Ovary (tissue), 9 donors: ENCODE measurements around the gene DMGDH. TPM values are rescaled to one million over a fixed set of nuclear protein-coding genes. Genes with fewer than 3 reads are reported as not detected.

Experiments
- DNase-seq, 5 donors: peaks; one replicate each; pipeline ENCODE4 v3.0.0-alpha.2; 2019 to 2020
- H3K27ac ChIP-seq, 2 donors: fragments of 200-600 bp; one replicate each; pipeline versions ENCODE4 v1.5.1 to v1.8.0; 2019 to 2022
- H3K27me3 ChIP-seq: fragments of 200-600 bp; one replicate; pipeline ENCODE4 v1.8.0; 2022
- H3K36me3 ChIP-seq: fragments of 200-600 bp; sonication (generic); one replicate; pipeline ENCODE4 v1.5.1; 2019
- H3K4me1 ChIP-seq: one replicate; pipeline ENCODE4 v1.8.1; 2013; ENCODE audit warnings: mild to moderate bottlenecking, moderate library complexity; ENCODE audit not compliant: insufficient read depth
- H3K4me3 ChIP-seq: fragments of 200-600 bp; sonication (generic); one replicate; pipeline ENCODE4 v1.5.1; 2017
- H3K9me3 ChIP-seq, 2 donors: fragments of 200-600 bp in 1 of 2; sonication (generic) in 1 of 2; one replicate each; pipeline versions ENCODE4 v1.5.1 to v1.8.1; 2013 to 2019; ENCODE audit warnings: mild to moderate bottlenecking in 1 of 2, moderate library complexity in 1 of 2
- CTCF ChIP-seq, 3 donors: fragments of 450-650 bp in 2 of 3; fragments of 200-600 bp in 1 of 3; IDR thresholded peaks; one replicate each; pipeline versions ENCODE4 v1.5.1 to v1.8.0; 2016 to 2022; ENCODE audit warnings: antibody characterized with exemption in 3 of 3, mild to moderate bottlenecking in 1 of 3
- EP300 ChIP-seq: sonication (generic); formaldehyde crosslinking; IDR thresholded peaks from one replicate; pipeline ENCODE4 v1.6.1; 2017; ENCODE audit warnings: antibody characterized with exemption
- POLR2A ChIP-seq: fragments of 450-650 bp; IDR thresholded peaks from one replicate; pipeline ENCODE4 v1.6.1; 2017; ENCODE audit warnings: antibody characterized with exemption, mild to moderate bottlenecking, moderate library complexity
- WGBS, 3 donors: extraction: QIAGEN DNeasy Blood & Tissue Kit in 1 of 3; methylation state at CpG; one replicate each; pipeline versions ENCODE4 v1.1.5 to v1.1.7; 2013 to 2017; 5-methylcytosine and 5-hydroxymethylcytosine counted together
- intact Hi-C, 4 donors: fragments of 100-400 bp; cut with DNase I; formaldehyde crosslinking; loops; one replicate each; pipeline versions ENCODE4 v1.11.0 to v1.15.1; 2022 to 2023
- polyA plus RNA-seq, 2 donors: library from polyadenylated mRNA; stranded (reverse); fragments of 200-250 nt in 1 of 2; fragments of 350-450 nt in 1 of 2; fragmentation: Illumina TruSeq in 1 of 2; extraction: RNeasy Lipid Tissue Mini Kit (QIAGEN cat#74804) in 1 of 2; gene quantifications; one replicate each; pipeline ENCODE4 v1.2.3, GENCODE V29; 2013 to 2014
- total RNA-seq, 7 donors: library from RNA; depleted of rRNA in 2 of 7; stranded (reverse); fragments of >200 nt in 2 of 7; fragmentation: NEBNext Ultra II Directional in 3 of 7; extraction: Animal tissue kit (Norgen Biotek cat#: 25700) in 3 of 7; gene quantifications; one replicate each; pipeline versions ENCODE4 v1.1.0 to v1.2.4, GENCODE V29; 2016 to 2023
- donor health status: DM: no; HTN: no; CAD: no; lungs with moderate emphysema.
- donor health status: DM: no; HTN: no; CAD: no.
- donor health status: Bipolar disorder and iron deficiency.
- donor health status: DM: yes; HTN: yes; CAD: no.
- donor health status: DM: no; HTN: no; CAD: no.
- donor health status: DM: yes; HTN: yes; CAD: no.

Gene DMGDH
- total and polyA plus RNA-seq, 9 donors: 2.1 to 5.8 (median 4.2) TPM

DNA sequence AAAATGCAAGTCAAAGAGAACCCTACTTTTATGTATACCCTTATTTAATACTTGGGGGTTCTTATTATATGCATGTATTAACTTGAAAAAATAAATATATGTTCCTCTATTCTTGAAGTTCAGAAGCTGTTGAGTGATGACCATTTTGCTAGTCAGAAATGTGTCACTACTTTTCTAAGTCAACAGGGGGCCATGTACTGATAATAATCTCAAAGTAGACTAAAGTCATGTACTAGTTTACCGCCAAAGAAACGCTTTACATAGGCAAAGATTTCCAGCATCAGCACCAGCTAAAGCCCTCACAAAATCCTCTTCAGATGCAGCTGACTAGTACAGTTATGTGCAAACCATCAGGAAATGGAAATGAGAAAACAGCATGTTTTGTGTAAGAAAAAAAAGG, 36.4 kb upstream of the DMGDH start:
- H3K4me1 ChIP-seq: no peaks in the 10 kb centered on the region
- TF ChIP-seq POLR2A (no peak), CTCF (IDR thresholded peaks at IDR 0.05) (no peak), EP300 (no peak)
- WGBS, 3 donors: 83 to 94% (median 91%) methylated on average over 2 of the region's 2 CpGs
- H3K27ac ChIP-seq: no peak overlapping the region
- no peaks in the 10 kb centered on the region for H3K27me3 ChIP-seq
- H3K4me3 ChIP-seq: no peak overlapping the region
- H3K9me3 ChIP-seq: no peaks in the 10 kb centered on the region
- H3K36me3 ChIP-seq: no peaks in the 10 kb centered on the region
- intact Hi-C loops: no loop called here
- DNase-seq: no peak

- no peaks in the 10 kb centered on the region for H3K36me3 ChIP-seq
- no peaks in the 10 kb centered on the region for H3K9me3 ChIP-seq
- no peak overlapping the region for H3K27ac ChIP-seq
- DNase-seq: no peak
- intact Hi-C loops: no loop called here
- no peaks in the 10 kb centered on the region for H3K27me3 ChIP-seq
- no peaks in the 10 kb centered on the region for H3K4me1 ChIP-seq
- H3K4me3 ChIP-seq: no peak overlapping the region
- WGBS, 3 donors: 39 to 56% (median 45%) methylated on average over 3 of the region's 3 CpGs
- TF ChIP-seq EP300 (no peak), POLR2A (no peak), CTCF (IDR thresholded peaks at IDR 0.05) (no peak)
Measured at GRCh38 chr5:79093762-79094161, 24.3 kb upstream of the DMGDH start.

GRCh38 chr5:79091064-79091463, 21.6 kb upstream of the DMGDH start:
- Histone ChIP-seq H3K9me3 (no peaks in the 10 kb centered on the region), H3K27ac (no peak overlapping the region), H3K27me3 (no peaks in the 10 kb centered on the region), H3K36me3 (no peaks in the 10 kb centered on the region), H3K4me3 (no peak overlapping the region), H3K4me1 (no peaks in the 10 kb centered on the region)
- TF ChIP-seq POLR2A: no peak
- no peak for TF ChIP-seq CTCF (IDR thresholded peaks at IDR 0.05)
- no peak for TF ChIP-seq EP300
- intact Hi-C loops: no loop called here
- WGBS, 3 donors: 52 to 70% (median 57%) methylated on average over 3 of the region's 3 CpGs
- DNase-seq: no peak

DNA sequence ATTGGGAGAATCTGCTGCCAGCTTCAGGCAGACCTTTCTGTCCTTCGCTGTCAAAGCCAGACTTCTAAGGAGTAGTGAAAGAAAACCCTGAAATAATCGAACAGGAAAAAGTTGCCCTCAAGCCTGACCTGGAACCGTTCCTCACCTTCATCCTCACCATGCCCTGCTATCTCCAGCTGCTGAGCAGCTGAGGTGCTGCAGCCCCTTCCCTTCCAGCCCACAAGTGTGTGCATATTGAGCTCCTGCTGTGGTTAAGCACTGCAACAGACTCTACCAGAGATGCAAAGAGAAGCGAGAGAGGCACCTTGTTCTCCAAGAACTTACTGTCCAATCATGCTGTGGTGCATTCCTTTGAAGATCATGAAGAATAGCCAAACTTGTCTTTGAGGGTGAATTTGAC, 19.0 kb upstream of the DMGDH start:
- TF ChIP-seq EP300: no peak
- no peak for TF ChIP-seq CTCF (IDR thresholded peaks at IDR 0.05)
- no peak for TF ChIP-seq POLR2A
- Histone ChIP-seq H3K27me3 (no peaks in the 10 kb centered on the region), H3K27ac (no peak overlapping the region), H3K9me3 (no peaks in the 10 kb centered on the region), H3K36me3 (no peaks in the 10 kb centered on the region), H3K4me3 (no peak overlapping the region), H3K4me1 (no peaks in the 10 kb centered on the region)
- DNase-seq: no peak
- 77 to 86% (median 80%) methylated on average over 4 of the region's 4 CpGs for WGBS, 3 donors
- intact Hi-C loops: no loop called here

DNA sequence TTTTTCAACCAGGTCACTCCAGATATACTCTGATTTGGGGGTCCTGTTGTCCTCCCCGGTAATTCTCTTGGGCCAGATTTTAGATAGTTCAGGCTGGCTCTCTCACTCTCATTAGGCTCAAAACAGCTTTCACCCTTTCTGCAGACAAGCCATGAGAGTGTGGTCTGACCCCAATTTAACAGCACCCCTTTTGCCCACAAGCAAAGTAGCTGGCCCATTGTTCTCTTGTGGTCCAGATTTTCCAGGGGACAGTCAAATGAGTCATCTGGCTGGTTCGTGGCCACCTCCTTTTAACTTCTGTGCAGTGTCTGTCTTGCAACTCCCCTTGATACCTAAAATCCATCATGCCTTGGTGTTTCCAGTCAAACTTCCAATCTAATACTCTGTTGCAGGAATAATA, 16.6 kb upstream of the DMGDH start:
- TF ChIP-seq EP300: no peak
- no peak for TF ChIP-seq CTCF (IDR thresholded peaks at IDR 0.05)
- TF ChIP-seq POLR2A: no peak
- H3K27ac ChIP-seq: no peak overlapping the region
- no peaks in the 10 kb centered on the region for H3K9me3 ChIP-seq
- 73 to 81% (median 77%) methylated on average over 2 of the region's 2 CpGs for WGBS, 3 donors
- no peaks in the 10 kb centered on the region for H3K4me1 ChIP-seq
- no peaks in the 10 kb centered on the region for H3K27me3 ChIP-seq
- H3K36me3 ChIP-seq: no peaks in the 10 kb centered on the region
- intact Hi-C loops: no loop called here
- no peak overlapping the region for H3K4me3 ChIP-seq
- DNase-seq: no peak
